HG03342 (cell line): Measurements from ENCODE around the gene GPR17.

Experiments used
- ATAC-seq: cut with Tn5 transposase; IDR thresholded peaks from one replicate; pipeline ENCODE4 v1.9.1; 2021; ENCODE audit warnings: mild to moderate bottlenecking, moderate library complexity; ENCODE audit not compliant: unreplicated experiment

The GPR17 gene

DNA sequence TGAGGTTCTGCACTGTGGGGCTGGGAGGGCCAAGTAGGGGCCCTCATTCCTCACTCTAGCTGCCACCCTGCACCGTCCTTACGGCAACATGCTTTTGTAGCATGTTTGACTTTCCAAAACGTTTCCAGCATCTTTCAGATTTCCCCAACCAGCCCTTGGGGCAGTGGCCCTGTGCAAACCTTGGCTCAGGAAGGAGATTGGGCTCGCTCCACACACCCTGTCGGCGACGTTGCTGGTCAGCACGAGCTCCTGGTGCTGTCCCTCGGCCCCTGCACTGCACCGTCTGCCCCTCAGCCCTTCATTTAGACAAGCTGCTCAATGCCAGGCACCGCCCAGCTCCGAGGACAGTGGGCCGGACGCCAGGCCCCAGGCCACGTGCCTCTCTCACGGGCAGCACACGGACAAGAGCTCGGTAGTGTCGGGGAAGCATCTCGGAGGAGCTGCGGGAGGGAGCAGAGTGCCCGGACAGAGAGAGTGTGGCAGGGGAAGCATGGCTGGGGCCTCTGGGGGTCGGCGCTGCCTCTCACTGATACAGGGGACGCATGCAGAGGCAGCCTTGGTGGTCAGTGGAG, 6.9 kb downstream of the GPR17 start:
- ATAC-seq = no peak

DNA sequence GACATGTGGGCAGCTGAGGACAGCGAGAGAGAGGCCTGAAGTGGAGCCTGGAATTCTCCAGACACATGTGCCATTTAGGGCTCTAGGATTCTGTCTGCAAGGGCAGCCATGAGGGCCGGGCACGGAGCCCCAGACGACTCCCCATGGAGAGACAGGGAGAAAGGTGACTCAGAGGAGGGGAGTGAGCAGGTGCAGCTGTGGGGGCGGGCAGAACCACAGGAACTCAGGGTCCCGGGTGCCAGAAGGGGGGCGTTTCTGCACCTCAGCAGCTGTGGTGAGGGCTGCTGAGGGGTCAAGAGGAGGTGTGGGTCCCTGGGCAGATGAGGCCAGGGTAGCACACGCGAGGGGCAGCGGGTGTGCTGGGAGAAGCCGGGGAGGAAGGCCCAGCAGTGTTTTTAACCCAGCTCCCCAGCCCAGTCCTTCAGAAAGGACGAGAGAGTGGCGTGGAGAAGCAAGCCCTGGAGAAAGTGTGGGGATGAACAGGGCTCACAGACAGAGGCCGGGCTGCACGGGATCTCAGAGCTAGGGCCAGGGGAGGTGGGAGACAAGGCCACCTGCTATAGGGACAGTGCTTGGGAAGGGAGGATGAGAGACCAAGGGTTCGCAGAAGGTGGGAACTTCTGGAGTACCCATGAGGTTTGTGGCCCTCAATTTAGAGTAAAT, 7.6 kb downstream of the GPR17 start:
- no peak for ATAC-seq

DNA sequence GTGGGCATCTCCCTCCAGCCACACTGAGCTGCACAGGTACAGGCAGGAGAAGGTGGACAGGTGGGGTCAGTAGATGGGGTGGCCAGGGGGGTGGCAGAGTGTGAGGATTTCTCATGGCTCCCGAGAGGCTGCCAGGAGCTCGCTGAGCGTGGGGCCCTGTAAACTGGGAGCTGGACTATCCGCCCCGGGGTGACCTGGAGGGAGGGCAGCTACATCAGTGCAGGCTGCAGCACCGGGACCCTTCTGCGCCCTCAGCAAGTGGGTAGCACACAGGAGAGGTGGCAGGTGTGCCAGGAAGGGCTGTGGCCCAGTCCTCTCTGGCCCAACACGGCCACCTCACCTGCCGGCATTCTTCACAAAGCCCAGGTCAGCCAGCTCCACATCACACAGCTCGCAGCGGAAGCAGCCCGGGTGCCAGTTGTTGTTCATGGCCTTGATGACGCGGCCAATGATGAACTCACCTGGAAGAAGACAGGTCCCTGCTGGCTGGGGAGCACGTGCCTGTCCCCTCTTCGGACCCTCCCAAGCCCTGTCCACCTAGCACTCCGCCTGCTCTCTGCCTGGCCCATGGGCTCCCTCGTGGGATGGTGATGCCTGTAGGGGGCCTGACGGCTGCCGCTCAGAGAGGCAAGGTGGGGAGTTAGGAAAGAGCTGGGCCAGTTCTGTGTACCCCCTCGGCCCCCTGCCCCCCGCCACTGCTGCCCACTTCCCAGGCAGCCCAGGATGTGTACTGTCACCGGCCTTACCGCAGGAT, 8.3 kb downstream of the GPR17 start:
- no peak for ATAC-seq

DNA sequence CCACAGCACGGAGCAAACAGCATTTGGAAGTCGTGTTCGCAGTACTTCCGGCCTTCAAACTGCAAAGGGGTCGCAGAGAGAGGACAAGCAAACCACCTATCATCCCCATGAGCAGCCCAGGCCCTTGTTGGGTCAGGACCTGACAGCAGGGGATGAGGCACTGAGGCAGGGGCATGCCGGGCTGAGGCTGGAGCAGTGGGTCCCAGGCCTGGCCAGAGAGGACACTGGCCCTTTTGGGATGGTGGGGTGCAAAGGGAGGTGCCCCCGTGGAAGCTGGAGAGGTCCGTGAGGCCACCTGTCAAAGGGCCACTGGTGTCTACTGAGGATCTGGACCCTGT, 8.9 kb downstream of the GPR17 start:
- no peak for ATAC-seq

DNA sequence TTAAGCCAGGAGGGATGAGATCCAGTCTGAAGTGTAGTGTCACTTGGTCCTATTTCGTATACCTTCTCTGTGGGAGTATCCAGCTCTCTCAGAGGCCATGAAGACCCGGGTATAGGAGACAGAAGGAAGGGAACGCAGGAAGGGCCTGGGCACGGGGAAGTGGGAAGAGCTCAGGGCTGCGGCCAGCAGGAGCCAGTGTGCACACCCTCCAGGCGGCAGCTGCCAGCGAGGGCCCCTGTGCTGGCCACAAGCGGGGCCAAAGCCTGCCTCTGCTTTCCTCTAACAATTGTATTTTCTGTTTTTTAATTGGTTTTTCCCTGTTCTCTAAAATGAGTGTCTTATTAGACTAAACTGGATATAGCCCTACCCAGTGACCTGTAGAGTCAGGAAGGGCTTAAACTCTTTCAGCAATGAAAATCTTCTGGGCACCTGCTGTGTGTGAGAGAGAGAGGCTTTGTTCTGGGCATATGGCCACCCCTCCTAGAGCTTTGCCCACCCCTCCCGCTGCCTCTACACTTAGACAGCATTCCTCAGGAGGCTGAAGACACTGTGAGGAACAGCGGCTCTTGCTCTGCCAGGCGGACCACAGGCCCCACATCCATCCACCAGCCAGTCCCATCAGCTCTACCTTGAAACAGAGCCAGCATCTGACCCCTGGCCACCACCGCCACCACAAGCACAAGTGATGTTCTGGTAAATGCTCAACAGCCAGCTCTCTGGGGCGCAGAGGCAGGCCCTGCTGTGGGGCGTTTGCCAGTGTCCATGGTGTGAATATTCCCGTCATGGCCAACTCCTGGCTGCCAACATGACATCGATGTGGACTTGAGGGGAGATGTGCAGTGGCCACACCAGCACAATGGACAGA, 9.5 kb downstream of the GPR17 start:
- no peak for ATAC-seq

DNA sequence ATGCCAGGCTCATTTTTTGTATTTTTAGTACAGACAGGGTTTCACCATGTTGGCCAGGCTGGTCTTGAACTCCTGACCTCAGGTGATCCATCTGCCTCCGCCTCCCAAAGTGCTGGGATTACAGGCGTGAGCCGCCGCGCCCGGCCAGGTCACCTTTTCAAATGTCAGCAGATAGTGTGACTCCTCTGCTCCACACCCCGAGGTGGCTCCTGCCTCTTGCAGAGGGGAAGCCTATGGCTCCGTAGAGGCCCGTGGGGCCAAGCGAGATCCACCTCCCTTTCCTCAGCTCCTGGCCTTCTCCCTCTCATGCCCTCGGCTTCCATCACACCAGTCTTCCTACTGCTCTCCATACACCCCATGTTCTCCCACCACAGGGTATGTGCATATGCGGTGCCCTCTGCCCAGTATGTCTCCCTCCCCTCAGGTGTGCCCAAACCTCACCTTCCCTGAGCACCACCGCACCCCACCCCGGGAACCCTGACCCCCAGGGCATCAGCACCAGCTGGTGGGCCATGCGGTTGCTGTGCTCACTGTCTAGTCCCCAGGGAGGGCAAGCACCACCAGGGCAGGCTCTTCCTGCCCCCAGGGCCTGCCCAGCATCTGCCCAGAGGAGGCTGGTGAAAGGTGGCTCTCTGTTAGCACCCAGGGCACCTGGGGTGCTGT, 10.7 kb downstream of the GPR17 start:
- no peak for ATAC-seq

DNA sequence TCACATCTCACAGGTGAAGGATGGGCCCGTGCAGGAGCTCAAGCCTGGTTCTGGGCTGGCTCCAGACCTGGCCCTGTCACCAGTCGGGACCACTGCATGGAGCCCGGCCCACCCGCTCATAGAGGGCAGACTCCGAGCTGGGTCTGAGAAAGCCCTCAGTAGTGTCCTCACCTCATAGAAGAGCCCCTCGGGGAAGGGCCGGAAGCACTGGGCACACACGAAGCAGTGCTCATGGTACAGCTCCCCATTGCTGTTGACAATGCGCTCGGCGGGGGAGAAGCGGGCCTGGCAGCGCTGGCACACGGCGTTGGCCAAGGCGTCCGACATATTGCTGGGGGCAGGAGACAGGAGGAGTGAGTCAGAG, 11.3 kb downstream of the GPR17 start:
- no peak for ATAC-seq

DNA sequence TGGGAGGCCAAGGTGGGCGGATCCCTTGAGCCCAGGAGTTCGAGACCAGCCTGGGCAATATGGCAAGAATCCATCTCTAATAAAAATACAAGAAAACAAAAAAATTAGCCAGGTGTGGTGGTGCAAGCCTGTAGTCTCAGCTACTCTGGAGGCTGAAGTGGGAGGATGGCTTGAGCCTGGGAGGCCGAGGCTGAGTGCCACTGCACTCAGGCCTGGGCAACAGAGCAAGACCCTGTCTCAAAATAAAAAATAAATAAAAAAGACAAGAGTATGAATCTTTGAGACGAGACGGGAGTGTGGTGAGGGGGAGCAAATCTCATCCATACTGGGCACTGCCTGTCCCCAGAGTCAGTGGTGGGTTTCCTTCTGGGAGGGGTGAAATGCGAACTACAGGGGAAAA, 12.2 kb downstream of the GPR17 start:
- ATAC-seq = no peak

DNA sequence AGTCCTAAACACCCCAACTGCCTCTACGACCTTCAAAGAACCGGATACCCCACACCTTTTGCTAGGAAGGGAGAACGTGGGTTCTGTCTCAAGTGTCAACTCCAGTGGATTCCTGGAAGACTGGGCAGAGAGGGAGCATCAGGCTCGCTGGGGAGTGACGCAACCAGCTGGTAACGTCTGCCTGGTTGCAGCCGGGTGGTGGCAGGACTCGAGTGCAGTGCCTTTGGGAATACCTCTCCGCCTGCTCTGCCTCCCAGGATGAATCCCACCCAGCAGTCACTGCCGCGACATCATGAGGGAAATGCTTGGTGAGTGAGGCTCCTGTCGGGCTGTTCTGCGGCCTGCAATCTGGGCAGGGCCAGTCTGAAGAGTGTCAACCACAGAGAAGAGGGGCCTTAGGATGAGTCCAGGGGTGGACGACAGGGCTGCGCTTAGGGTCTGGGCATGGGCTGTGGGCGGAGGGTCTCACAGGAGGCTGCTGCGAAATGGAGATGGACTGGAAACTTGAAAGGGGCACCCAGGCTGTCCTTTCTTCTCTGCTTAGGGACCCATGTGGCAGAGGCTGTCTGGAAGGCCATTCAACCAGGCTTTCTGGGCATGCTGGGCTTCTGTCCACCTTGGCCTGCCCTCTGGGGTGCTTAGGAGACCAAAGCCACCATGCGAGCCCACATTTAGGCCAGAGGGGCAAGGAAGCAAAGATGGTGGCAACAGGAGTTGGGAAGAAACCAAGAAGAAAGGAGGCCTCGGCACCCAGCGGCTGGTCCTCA, 12.9 kb downstream of the GPR17 start:
- no peak for ATAC-seq

DNA sequence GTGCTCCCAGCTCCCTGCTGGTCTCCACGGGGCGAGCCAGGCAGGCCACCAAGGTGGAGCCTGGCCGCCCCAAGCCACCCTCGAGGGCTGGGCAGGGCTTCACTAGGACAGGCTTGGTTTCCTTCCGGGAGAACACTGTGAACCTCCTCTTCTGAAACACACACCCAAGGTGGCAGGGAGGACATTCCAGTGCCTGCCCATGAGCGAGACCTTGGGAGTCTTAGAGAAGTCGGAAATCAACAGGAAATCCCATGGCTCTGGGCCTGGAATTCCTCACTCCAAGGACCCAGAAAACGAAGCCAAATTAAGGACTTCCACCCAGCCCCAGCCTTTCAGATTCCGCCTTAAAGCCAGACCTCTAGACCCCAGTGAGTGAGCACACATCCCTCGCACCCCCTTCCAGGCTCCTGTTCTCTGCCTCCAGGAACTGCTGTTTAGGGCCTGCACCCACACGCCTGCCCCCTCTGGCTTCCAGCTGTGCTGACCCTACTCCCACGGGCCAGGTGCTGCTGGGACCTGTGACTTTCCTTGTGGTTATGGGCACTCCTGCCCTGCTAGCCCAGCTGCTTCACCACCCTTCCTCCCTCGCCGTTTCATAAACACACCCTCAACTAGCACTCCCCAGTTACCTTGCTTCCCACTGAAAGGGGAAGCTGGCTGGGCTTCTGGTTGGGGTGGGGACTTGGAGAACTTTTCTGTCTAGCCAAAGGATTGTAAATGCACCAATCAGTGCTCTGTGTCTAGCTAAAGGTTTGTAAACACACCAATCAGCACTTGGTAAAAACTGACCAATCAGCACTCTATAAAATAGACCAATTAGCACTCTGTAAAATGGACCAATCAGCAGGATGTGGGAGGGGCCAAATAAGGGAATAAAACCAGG, 13.7 kb downstream of the GPR17 start:
- ATAC-seq = no peak

DNA sequence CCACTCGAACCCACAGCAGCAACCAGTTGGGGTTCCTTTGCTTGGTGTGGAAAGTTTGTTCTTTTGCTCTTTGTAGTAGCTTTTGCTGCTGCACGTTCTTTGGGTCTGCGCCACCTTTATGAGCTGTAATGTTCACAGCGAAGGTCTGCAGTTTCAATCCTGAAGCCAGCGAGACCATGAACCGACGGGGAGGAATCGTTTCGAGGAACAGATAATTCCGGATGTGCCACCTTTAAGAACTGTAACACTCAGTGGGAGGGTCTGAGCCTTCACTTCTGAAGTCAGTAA, 14.3 kb downstream of the GPR17 start:
- ATAC-seq = no peak

DNA sequence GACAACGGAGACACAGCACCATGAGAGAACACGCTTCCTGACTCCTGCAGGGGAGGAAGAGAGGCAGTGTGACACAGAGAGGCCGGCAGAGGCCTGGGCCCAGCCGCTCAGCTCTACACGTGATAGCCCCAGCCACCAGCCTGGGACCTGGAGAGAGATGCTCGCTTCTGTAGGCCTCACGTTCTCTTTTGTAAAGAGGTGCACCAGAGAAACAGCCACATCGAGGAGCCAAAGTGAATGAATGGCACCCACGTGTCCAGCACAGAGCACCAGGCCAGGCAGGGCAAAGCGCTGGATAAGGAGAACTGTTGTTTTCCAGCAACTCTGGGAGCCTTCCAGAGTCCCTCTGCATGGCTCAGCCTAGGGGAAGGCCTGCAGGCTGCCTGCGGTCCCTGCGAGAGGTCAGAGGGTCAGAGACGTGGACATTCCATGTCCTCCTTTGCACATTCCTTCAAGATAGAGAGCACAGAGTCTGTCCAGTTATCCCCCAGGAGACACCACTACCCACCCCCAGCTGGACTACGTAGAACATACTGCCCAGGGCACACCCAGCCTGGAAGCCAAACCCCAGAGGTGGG, 15.2 kb downstream of the GPR17 start:
- no peak for ATAC-seq

DNA sequence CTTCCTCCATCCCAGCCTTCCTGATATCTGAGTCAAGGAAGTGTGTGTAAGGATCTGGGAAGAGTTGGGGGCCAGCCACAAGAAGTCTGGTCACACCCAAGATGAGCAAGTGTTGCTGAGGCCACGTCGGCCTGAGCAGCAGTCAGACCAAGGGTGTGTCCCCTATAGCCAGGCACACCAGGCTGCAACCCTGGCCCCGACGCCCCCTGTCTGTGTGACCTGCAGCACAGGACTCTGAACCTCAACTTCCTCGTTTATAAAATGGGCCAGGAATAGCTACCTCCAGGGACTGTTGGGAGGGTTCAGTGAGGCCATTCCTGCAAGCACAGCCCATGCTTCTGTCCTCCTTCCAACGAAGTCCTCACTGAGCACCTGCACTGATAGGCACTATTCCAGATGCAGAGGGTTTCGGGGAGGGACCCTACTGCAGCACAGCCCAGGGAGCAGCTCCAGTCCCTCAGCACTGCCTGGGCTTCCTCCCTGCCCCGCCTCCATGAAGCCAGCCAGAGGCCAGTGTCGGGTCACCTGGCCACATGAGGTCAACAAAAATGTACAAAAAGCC, 16.1 kb downstream of the GPR17 start:
- no peak for ATAC-seq

DNA sequence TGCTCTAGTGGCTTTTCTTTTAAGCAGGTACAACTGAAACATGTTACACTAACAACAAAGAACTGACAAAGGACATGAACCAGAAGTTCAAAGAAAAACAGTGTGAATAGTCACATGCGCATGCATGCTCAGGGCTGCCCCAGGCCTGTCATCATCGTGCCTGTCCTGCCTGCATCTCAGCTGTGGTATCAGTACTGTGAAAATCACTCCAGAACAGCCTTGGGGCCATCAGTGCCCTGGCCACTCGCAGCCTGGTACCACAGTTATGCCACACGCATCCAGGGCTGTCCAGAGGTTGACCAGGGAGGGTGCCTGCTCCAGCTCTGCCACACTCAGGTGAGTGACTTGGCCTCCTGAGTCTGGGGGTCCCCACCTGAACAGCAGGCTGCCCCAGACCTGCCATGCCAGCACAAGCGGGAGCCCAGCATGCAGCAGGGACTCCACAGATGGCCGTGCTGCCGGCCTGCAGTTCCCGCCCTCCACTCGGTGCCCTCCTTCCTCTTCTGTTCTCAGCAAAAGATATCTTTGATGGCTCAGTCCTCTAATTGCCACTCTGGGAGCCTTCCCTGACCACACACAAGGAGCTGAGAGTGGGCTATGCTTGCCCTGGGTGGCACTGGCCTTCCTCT, 17.1 kb downstream of the GPR17 start:
- ATAC-seq = no peak

DNA sequence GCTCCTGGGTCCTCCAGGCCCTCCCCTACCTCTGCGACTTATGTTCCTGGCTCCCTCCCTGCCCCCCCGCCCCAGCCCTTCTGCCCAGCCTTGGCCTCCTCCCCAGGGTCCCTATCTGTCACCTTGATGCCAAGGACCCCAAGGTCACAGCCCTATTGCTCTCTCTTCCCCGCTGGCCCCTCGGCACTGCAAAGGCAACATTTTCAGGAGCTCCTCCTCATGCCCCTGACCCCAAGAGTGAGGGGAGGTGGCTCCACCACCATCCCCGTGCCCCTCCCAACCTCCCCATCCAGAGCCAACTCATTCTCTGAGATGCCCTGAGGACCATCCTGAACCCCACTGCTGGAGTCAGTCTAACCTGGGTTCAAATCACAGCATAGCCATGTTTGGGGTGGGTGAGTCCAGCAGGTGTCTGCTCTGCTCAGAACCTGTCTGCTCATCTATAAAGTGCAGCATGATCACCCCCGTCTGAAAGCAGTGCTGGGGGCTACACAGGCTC, 17.7 kb downstream of the GPR17 start:
- ATAC-seq = no peak

DNA sequence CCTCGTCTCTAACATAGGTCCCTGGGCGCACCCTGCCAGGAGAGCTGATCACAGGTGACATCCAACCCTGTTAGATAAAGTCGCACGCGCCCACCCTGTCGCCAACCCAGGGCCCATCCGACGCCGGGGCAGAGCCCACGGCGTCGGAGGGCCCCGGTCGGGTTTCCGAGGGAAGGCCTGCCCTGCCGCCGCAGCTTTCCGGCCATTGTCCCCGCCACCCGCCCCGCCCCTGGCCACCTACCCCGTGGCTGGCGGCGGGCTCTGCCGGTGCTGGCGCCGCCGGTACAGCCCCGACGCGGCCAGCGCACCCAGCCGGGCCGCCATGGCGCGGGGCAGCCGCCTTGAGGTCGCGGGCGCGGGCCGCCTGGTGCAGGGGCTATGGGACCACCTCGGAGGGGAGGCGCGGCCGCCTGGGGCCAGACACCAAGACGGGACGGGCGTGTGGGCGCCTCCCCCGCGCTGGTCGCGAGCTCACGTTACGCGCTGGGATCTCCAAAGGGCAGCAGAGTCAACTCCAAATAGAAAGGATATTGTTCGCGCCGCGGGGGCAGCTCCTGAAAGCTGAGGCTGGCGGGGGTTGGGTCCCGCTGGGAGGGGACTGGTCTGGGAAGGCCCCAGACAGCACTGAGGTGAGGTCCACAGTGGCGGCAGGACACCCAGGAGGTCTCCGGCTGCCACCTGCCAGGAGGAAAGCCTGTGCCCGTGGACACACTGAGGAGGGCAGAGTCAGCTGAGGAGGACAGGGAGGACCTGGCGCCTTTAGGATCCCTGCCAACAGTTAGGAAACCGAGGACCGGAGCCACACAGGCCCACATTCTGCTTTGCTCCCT, 18.3 kb downstream of the GPR17 start:
- no peak for ATAC-seq

DNA sequence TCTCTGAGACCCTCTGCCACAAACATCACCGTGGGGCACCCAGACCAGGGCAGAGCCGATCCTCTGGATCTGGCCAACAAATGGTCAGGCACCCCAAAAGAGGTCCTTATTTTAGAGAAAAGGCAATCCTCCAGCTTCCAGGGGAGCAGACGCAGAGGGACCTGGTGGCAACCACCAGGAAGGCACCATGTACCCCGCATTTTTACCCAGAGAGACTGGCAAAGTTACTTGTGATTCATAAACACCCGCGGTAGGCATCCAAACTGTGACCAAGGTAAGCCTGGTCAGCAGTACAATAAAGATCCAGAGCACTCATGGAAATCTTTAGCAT, 18.9 kb downstream of the GPR17 start:
- ATAC-seq = no peak
